ENCODE data around the gene ANLN.

- TF ChIP-seq POLR2AphosphoS5 (IDR thresholded peaks at IDR 0.05): no peak
- TF ChIP-seq, protein P1, sequence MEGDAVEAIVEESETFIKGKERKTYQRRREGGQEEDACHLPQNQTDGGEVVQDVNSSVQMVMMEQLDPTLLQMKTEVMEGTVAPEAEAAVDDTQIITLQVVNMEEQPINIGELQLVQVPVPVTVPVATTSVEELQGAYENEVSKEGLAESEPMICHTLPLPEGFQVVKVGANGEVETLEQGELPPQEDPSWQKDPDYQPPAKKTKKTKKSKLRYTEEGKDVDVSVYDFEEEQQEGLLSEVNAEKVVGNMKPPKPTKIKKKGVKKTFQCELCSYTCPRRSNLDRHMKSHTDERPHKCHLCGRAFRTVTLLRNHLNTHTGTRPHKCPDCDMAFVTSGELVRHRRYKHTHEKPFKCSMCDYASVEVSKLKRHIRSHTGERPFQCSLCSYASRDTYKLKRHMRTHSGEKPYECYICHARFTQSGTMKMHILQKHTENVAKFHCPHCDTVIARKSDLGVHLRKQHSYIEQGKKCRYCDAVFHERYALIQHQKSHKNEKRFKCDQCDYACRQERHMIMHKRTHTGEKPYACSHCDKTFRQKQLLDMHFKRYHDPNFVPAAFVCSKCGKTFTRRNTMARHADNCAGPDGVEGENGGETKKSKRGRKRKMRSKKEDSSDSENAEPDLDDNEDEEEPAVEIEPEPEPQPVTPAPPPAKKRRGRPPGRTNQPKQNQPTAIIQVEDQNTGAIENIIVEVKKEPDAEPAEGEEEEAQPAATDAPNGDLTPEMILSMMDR (IDR thresholded peaks at IDR 0.05 in 8 of 11, conservative IDR thresholded peaks at IDR 0.05 in 3 of 11): no peak
Measured at GRCh38 chr7:36405409-36405803, 15.7 kb downstream of the ANLN start.
